Peyer's patch (tissue), 4 donors: Measurements from ENCODE around the gene FAM228B. TPM values are rescaled to one million over a fixed set of nuclear protein-coding genes. Genes with fewer than 3 reads are reported as not detected.
A peak's percentile ranks its signal among the peaks of the same experiment; 100 is the strongest.

Source experiments
- DNase-seq, 3 donors: peaks; one replicate each; pipeline ENCODE4 v3.0.0-alpha.2; 2017 to 2019
- H3K27ac ChIP-seq, 4 donors: fragments of 200-600 bp; sonication (generic); one replicate each; pipeline ENCODE4 v1.5.1; 2016 to 2019
- H3K27me3 ChIP-seq, 2 donors: fragments of 200-600 bp; sonication (generic); one replicate each; pipeline ENCODE4 v1.5.1; 2019
- H3K36me3 ChIP-seq, 3 donors: fragments of 200-600 bp; sonication (generic); one replicate each; pipeline ENCODE4 v1.5.1; 2016 to 2019
- H3K4me1 ChIP-seq, 4 donors: fragments of 200-600 bp; sonication (generic); one replicate each; pipeline ENCODE4 v1.5.1; 2016 to 2019
- H3K4me3 ChIP-seq, 4 donors: fragments of 200-600 bp; sonication (generic); 1 replicate in 3 of 4; 2 replicates in 1 of 4; pipeline ENCODE4 v1.5.1; 2016 to 2019; ENCODE audit warnings: mild to moderate bottlenecking in 1 of 4
- H3K9me3 ChIP-seq, 4 donors: fragments of 200-600 bp; sonication (generic); one replicate each; pipeline ENCODE4 v1.5.1; 2016 to 2019; ENCODE audit warnings: mild to moderate bottlenecking in 1 of 4
- CTCF ChIP-seq, 6 experiments: fragments of 450-650 bp in 4 of 6; fragments of 200-600 bp in 2 of 6; sonication (generic) in 1 of 6; IDR thresholded peaks; one replicate each; pipeline ENCODE4 v1.5.1; 2017 to 2019; ENCODE audit warnings: antibody characterized with exemption in 6 of 6, mild to moderate bottlenecking in 3 of 6, moderate library complexity in 1 of 6
- POLR2A ChIP-seq, 2 donors: fragments of 450-650 bp; IDR thresholded peaks; one replicate each; pipeline ENCODE4 v1.5.1; 2017; ENCODE audit warnings: antibody characterized with exemption in 2 of 2, mild to moderate bottlenecking in 2 of 2, moderate library complexity in 2 of 2
- total RNA-seq, 4 donors: library from RNA; depleted of rRNA; stranded (reverse); fragments of >200 nt; gene quantifications; one replicate each; pipeline ENCODE4 v1.1.0, GENCODE V29; 2016

Gene FAM228B
- 10 to 100 TPM in 2 of 4 donors, 1 to 10 TPM in 2; 6.0 to 35.5 (median 9.1) TPM for total RNA-seq

- Histone ChIP-seq H3K9me3 (no peaks in the 10 kb centered on the region), H3K27me3 (no peaks in the 10 kb centered on the region), H3K36me3 (no peaks in the 10 kb centered on the region), H3K4me1 (peaks cover 0 to 5% (median 0%) of the 10 kb centered on the region in 4 donors), H3K27ac (peak within 1 kb of the TSS; percentile 85 to 89 (median 86)), H3K4me3 (peak within 1 kb of the TSS; percentile 65 to 86 (median 74))
- TF ChIP-seq CTCF (IDR thresholded peaks at IDR 0.05): no peak
- TF ChIP-seq POLR2A (IDR thresholded peaks at IDR 0.05): peak; percentile 42 to 55
- DNase-seq: peak; percentile 82 to 92 (median 88)
These were observed at the start of gene FAM228B, which contains the start of gene PFN4 for GRCh38 chr2:24123195-24123921. Gene FAM228B, plus strand, starts transcription at chr2:24123469. Its CDS starts 893 bp downstream, at chr2:24124362. Gene PFN4, minus strand, starts transcription at chr2:24123334. Its CDS starts 799 bp downstream, at chr2:24122535.

- peaks cover 0 to 48% (median 0%) of the 10 kb centered on the region in 3 donors for H3K36me3 ChIP-seq
- DNase-seq: no peak
- H3K27ac ChIP-seq: no peak overlapping the region
- H3K4me1 ChIP-seq: peaks cover 0 to 20% (median 7%) of the 10 kb centered on the region in 4 donors
- H3K4me3 ChIP-seq: no peak overlapping the region
- no peak for TF ChIP-seq POLR2A (IDR thresholded peaks at IDR 0.05)
- TF ChIP-seq CTCF (IDR thresholded peaks at IDR 0.05): no peak
- no peaks in the 10 kb centered on the region for H3K9me3 ChIP-seq
- H3K27me3 ChIP-seq: no peaks in the 10 kb centered on the region
These were observed 49.5 kb upstream of the FAM228B start for GRCh38 chr2:24073816-24074215.

- no peak for TF ChIP-seq POLR2A (IDR thresholded peaks at IDR 0.05)
- no peak for TF ChIP-seq CTCF (IDR thresholded peaks at IDR 0.05)
- Histone ChIP-seq H3K27ac (peak overlapping the region in 2 of 4 donors; percentile 96 to 98), H3K4me3 (peak overlapping the region; percentile 64 to 80 (median 74)), H3K27me3 (no peaks in the 10 kb centered on the region), H3K9me3 (no peaks in the 10 kb centered on the region), H3K4me1 (peaks cover 0 to 20% (median 7%) of the 10 kb centered on the region in 4 donors), H3K36me3 (peaks cover 0 to 48% (median 0%) of the 10 kb centered on the region in 3 donors)
- no peak for DNase-seq
These were observed 48.0 kb upstream of the FAM228B start for GRCh38 chr2:24075259-24075658.

- peak; percentile 80 to 82 for TF ChIP-seq POLR2A (IDR thresholded peaks at IDR 0.05)
- no peak for TF ChIP-seq CTCF (IDR thresholded peaks at IDR 0.05)
- Histone ChIP-seq H3K36me3 (peaks cover 0 to 46% (median 0%) of the 10 kb centered on the region in 3 donors), H3K4me1 (peaks cover 0 to 20% (median 7%) of the 10 kb centered on the region in 4 donors), H3K9me3 (no peaks in the 10 kb centered on the region), H3K27me3 (no peaks in the 10 kb centered on the region), H3K4me3 (peak within 1 kb of the TSS; percentile 64 to 80 (median 74)), H3K27ac (peak within 1 kb of the TSS; percentile 86 to 100 (median 97))
- peak; percentile 100 for DNase-seq
These were observed 47.1 kb upstream of the FAM228B start, which contains the start of gene SF3B6 for GRCh38 chr2:24075915-24076848. Gene SF3B6, minus strand, starts transcription at chr2:24076326. Its CDS starts 97 bp downstream, at chr2:24076229.

- TF ChIP-seq CTCF (IDR thresholded peaks at IDR 0.05): no peak
- TF ChIP-seq POLR2A (IDR thresholded peaks at IDR 0.05): peak; percentile 60 to 83
- DNase-seq: peak in 1 of 3 donors; percentile 23
- Histone ChIP-seq H3K4me1 (peaks cover 0 to 20% (median 7%) of the 10 kb centered on the region in 4 donors), H3K27me3 (no peaks in the 10 kb centered on the region), H3K4me3 (peak overlapping the region; percentile 64 to 80 (median 74)), H3K27ac (peak overlapping the region; percentile 86 to 100 (median 97)), H3K36me3 (peaks cover 0 to 46% (median 0%) of the 10 kb centered on the region in 3 donors), H3K9me3 (no peaks in the 10 kb centered on the region)
These were observed 46.3 kb upstream of the FAM228B start for GRCh38 chr2:24076849-24077534.
